GM18502 (cell line): ENCODE measurements around the gene SOX4.
"Not testable (repeated sequence)": the region's sequence is repeated elsewhere in the genome, so short reads cannot be mapped to it uniquely, and the experiment has no call there.

Experiments
- ATAC-seq: cut with Tn5 transposase; IDR thresholded peaks from one replicate; pipeline ENCODE4 v1.9.1; 2021; ENCODE audit warnings: mild to moderate bottlenecking; ENCODE audit not compliant: unreplicated experiment, poor library complexity

SOX4 gene

DNA sequence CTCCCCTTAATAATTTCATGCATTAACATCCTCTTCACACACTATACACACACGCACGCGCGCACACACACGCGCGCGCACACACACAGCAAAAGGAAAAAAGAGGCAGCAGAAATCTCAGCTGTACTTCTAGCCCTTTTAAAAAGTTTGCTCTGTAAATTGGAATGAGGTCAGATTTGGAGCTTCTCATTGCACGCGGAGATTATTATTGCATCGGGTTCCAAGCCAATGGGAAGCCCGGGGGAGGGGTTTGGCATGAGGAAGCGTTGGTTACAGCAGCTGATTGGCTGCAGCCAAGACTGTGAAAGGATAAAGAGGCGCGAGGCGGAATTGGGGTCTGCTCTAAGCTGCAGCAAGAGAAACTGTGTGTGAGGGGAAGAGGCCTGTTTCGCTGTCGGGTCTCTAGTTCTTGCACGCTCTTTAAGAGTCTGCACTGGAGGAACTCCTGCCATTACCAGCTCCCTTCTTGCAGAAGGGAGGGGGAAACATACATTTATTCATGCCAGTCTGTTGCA, at the start of gene SOX4:
TSS of gene SOX4 (plus strand) at position 340 of the 515 bp plus-strand sequence. CDS start 784 bp downstream, outside the sequence.
- peak; percentile 69 for ATAC-seq

DNA sequence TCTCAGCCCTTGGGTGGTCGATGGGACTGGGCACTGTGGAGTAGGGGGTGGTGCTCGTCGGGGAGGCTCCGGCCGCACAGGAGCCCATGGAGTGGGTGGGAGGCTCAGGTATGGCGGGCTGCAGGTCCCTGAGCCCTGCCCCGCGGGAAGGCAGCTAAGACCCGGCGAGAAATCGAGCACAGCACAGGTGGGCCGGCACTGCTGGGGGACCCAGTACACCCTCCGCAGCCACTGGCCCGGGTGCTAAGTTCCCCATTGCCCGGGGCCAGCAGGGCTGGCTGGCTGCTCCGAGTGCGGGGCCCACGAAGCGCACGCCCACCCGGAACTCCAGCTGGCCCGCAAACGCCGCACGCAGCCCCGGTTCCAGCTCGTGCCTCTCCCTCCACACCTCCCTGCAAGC, 41.3 kb upstream of the SOX4 start:
- not testable (repeated sequence) for ATAC-seq

- no peak for ATAC-seq
These were observed 39.3 kb upstream of the SOX4 start for GRCh38 chr6:21554286-21554685.

DNA sequence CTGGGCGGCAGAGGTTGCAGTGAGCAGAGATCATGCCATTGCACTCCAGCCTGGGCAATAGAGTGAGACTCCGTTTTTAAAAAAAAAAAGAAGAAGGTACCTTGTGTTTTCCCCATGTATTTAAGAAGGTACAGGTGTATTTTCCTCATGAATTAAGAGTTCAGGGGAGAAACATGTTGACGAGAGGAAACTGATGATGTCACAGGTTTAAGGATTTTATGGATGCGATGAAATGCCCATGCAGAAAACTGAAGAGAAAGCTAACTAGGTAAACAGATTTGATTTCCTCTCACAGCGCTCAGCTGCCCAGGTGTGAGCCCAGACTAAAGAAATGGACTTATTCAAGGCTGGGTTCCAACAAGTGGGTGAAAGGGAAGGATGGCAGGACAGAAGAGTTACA, 38.4 kb upstream of the SOX4 start:
- no peak for ATAC-seq

- ATAC-seq, result no peak
These were observed 37.0 kb upstream of the SOX4 start for GRCh38 chr6:21556511-21556910.

GRCh38 chr6:21556968-21557721, 36.4 kb upstream of the SOX4 start:
- no peak for ATAC-seq

GRCh38 chr6:21559238-21559637, 34.3 kb upstream of the SOX4 start:
- no peak for ATAC-seq

GRCh38 chr6:21560249-21560648, 33.3 kb upstream of the SOX4 start:
- no peak for ATAC-seq

GRCh38 chr6:21565431-21565830, 28.1 kb upstream of the SOX4 start:
- ATAC-seq, result no peak

DNA sequence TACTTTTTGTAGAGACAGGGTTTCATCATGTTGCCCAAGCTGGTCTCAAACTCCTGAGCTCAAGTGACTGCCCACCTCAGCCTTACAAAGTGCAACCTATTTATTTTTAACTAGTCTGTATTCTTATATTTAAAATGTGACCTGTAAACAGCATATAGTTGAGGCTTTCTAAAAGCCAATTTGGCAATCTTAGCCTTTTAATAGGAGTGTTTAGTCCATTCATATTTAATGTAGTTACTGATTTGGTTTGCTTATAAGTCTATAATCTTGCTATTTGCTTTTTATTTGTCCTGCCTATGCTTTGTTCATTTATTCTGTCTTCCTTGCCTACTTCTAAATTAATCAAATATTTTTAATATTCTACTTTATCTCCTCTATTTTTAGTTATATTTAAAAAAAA, 15.0 kb upstream of the SOX4 start:
- no peak for ATAC-seq

GRCh38 chr6:21582651-21583050, 10.9 kb upstream of the SOX4 start:
- no peak for ATAC-seq

DNA sequence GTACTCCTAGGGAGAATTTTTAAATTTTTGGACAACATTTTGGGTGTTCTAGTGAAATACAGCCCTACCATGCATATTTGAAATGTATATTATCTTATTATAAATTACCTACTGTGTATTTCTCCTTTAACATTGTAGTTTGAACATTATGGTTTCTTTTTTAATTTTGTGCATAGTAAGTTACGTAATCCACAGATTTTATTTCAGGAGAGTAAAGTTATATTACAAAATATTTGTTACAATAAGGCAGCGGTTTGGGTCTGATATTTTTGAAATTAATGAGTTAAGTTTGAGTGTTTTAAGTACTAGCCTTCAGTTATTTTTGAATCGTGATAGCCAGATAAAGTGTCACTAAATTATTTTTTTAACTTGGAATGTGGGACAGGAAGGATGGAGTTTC, 7.3 kb upstream of the SOX4 start:
- ATAC-seq, result no peak

DNA sequence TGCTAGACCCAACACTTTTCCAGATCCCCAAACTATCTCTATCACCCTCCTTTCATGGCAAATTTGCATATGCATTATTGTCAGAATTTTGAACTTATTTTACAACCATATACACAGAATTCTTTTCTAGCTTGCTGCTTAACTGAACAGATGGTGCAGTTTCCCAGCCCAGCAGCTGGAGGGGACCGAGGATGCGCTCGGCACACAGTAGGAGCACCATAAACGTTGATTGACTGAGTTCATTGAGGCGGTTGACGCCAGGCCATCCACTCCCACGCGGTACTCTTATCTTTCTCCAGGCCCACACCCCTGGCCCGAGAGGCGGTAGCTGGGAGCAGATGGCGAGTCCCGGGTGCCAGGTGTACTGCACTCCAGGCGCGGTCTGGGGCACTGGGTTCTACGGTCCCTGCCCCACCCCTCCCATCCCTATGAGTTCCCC, 6.8 kb upstream of the SOX4 start:
- peak; percentile 9 for ATAC-seq

GRCh38 chr6:21587179-21587960, 6.2 kb upstream of the SOX4 start:
- ATAC-seq, result peak; percentile 44

GRCh38 chr6:21587961-21588480, 5.5 kb upstream of the SOX4 start:
- ATAC-seq, result peak; percentile 38

GRCh38 chr6:21588481-21589351, 4.8 kb upstream of the SOX4 start:
- peak; percentile 34 for ATAC-seq

GRCh38 chr6:21589352-21590345, 3.9 kb upstream of the SOX4 start:
- peak; percentile 24 for ATAC-seq

DNA sequence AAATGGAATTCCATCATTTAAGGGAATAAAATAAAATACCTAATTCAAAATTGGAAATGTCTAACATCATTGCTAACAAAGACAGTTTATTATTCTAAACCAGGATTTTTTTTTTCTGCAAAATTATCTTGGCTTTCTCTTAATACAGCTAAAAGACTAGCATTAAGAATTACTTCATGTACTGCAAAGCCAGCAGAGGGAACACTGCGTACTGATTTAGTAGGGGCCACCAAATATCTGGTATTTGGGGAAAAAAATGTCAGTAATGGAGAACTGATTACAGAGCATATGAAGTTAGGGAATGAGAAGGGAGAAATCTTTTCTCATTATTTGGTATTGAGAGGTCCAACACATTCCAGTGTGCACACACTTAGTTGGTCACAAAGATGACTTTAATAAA, 3.2 kb upstream of the SOX4 start:
- ATAC-seq, result no peak

DNA sequence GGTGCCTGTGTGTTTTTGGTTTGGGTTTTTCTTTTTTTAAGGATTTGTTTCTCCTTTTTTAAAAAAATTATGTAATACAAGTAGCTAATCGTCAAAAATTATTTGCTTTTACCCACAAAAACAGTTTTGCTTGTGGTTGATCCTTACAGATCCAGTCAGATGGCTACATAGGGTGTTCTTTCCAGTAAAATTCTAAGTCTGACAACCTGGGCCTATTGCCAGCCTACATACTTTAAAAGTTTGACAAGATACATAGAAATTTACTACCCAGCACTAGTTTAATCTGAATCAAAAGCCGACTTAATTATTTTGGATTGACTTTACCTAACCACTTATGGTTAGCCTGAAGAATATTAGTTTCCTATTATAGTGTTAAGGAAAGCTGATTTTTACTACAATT, 2.1 kb upstream of the SOX4 start:
- no peak for ATAC-seq
